ENCODE data around the gene RASAL1. TPM values are rescaled to one million over a fixed set of nuclear protein-coding genes. Genes with fewer than 3 reads are reported as not detected.

RASAL1 gene
- total RNA-seq, 1 experiment from 2014 or later, result 16.0 TPM

DNA sequence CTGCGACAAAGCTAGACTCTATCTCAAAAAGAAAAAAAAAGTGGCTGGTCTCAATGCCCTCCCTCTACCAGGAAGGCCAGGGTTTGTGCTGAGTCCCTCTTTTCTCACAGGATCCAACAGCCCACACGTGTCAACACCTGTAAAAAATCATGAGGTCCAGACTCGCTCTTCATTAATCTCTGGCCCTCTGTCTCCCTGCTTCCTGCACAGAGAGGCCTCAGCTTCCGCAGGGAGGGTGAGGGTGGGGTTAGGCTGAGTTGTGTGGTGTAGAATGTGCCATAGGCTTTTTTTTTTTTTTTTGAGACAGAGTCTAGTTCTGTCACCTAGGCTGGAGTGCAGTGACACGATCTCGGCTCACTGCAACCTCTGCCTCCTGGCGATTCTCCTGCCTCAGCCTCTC lies 20.1 kb upstream of the RASAL1 start:
- CTCF ChIA-PET, result interaction anchor here (1.2 kb wide), 1 partner anchor 19 kb away, joined by 5 read pairs; no protein-coding TSS in a partner anchor

DNA sequence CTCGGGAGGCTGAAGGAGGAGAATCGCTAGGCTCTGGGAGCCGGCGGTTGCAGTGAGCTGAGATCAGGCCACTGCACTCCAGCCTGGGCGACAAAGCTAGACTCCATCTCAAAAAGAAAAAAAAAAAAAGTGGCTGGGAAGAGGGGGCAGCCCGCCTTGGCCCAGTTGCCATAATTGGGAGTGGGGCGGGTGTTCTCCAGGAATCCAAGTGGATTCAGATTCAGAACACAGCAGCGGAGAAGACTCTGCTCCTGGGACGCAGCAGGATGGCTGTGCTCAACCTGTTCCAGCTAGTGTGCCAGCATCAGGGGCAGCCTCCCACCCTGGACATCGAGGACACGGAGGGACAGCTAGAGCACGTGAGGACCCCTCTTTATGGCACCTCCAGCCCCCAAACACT lies 19.5 kb upstream of the RASAL1 start:
- intact Hi-C loops (cut with micrococcal nuclease), result no loop called here
- Histone ChIP-seq H3K27me3 (ENCODE audit: insufficient read depth, low read length) (no peaks in the 10 kb centered on the region), H3K4me3 (replicated peaks in 1 of 2; ENCODE audit: low read depth in 1 of 2, low read length in 2 of 2) (no peak overlapping the region), H3K4me1 (ENCODE audit: control insufficient read depth in 1 of 2, insufficient read depth in 2 of 2, low read length in 2 of 2) (peaks cover 8 to 22% of the 10 kb centered on the region in 2 experiments), H3K9ac (ENCODE audit: low read length) (no peak overlapping the region), H3K4me2 (ENCODE audit: low read length) (no peak overlapping the region), H3K9me3 (ENCODE audit: control insufficient read depth in 1 of 2, insufficient read depth in 1 of 2, low read depth in 1 of 2, low read length in 2 of 2) (no peaks in the 10 kb centered on the region), H3K9me2 (ENCODE audit: insufficient read depth) (no peaks in the 10 kb centered on the region), H2AFZ (ENCODE audit: low read depth, low read length, poor library complexity, severe bottlenecking) (no peak overlapping the region), H3K27ac (ENCODE audit: low read depth, low read length) (no peak overlapping the region), H3K36me3 (ENCODE audit: control insufficient read depth in 1 of 2, insufficient read depth in 2 of 2, low read length in 2 of 2) (peaks cover 10 to 18% of the 10 kb centered on the region in 2 experiments; a peak in 3 of 4 replicates), H4K20me1 (ENCODE audit: insufficient read depth) (no peaks in the 10 kb centered on the region), H3K79me2 (ENCODE audit: insufficient read depth, low read length) (no peaks in the 10 kb centered on the region)
- ChIA-PET POLR2A (no interaction called here), CTCF (no interaction called here), RAD21 (ENCODE audit: low non-redundant PET in 1 of 2, low total read pairs in 2 of 2, uncharacterized antibody in 2 of 2, unreplicated experiment in 2 of 2) (no interaction called here)
- TF ChIP-seq YY1 (IDR thresholded peaks at IDR 0.05; ENCODE audit: extremely low read depth, insufficient replicate concordance, low read depth, low read length) (no peak), JUND (IDR thresholded peaks at IDR 0.05) (no peak), ELF1 (IDR thresholded peaks at IDR 0.05; ENCODE audit: borderline replicate concordance, low read depth) (no peak), ZNF274 (IDR thresholded peaks at IDR 0.05; ENCODE audit: low read depth, low read length) (no peak)
- DNase-seq (ENCODE audit: low read depth, low spot score) (no peak), ATAC-seq (no peak)
- no TSS peak for BruUV-seq (replicated peaks)

More for the DNA sequence above, 20.1 kb upstream of the RASAL1 start:
- Histone ChIP-seq H3K9ac (ENCODE audit: low read length) (no peak overlapping the region), H3K9me2 (ENCODE audit: insufficient read depth) (no peaks in the 10 kb centered on the region), H4K20me1 (ENCODE audit: insufficient read depth) (no peaks in the 10 kb centered on the region), H3K79me2 (ENCODE audit: insufficient read depth, low read length) (no peaks in the 10 kb centered on the region), H3K4me3 (replicated peaks in 1 of 2; ENCODE audit: low read depth in 1 of 2, low read length in 2 of 2) (no peak overlapping the region), H3K27me3 (ENCODE audit: insufficient read depth, low read length) (no peaks in the 10 kb centered on the region), H3K27ac (ENCODE audit: low read depth, low read length) (no peak overlapping the region), H3K36me3 (ENCODE audit: control insufficient read depth in 1 of 2, insufficient read depth in 2 of 2, low read length in 2 of 2) (peaks cover 16 to 24% of the 10 kb centered on the region in 2 experiments; a peak in 3 of 4 replicates), H3K4me1 (ENCODE audit: control insufficient read depth in 1 of 2, insufficient read depth in 2 of 2, low read length in 2 of 2) (peaks cover 5 to 18% of the 10 kb centered on the region in 2 experiments; a peak in 3 of 4 replicates), H2AFZ (ENCODE audit: low read depth, low read length, poor library complexity, severe bottlenecking) (no peak overlapping the region), H3K4me2 (ENCODE audit: low read length) (no peak overlapping the region), H3K9me3 (ENCODE audit: control insufficient read depth in 1 of 2, insufficient read depth in 1 of 2, low read depth in 1 of 2, low read length in 2 of 2) (no peaks in the 10 kb centered on the region)
- DNase-seq (ENCODE audit: low read depth, low spot score), result no peak
- intact Hi-C loops (cut with micrococcal nuclease), result no loop called here
- TF ChIP-seq EZH2 (IDR thresholded peaks at IDR 0.05) (no peak), ZNF274 (IDR thresholded peaks at IDR 0.05; ENCODE audit: low read depth, low read length) (no peak), ZFX (IDR thresholded peaks at IDR 0.05) (no peak), POLR2AphosphoS5 (IDR thresholded peaks at IDR 0.05; ENCODE audit: low read depth, low read length) (no peak), CBX3 (IDR thresholded peaks at IDR 0.05; ENCODE audit: low read depth) (no peak), SP1 (IDR thresholded peaks at IDR 0.05; ENCODE audit: low read depth) (no peak), JUND (IDR thresholded peaks at IDR 0.05) (no peak), YY1 (IDR thresholded peaks at IDR 0.05; ENCODE audit: extremely low read depth, insufficient replicate concordance, low read depth, low read length) (no peak), FOSL1 (IDR thresholded peaks at IDR 0.05; ENCODE audit: low read depth) (no peak)
- TF ChIP-seq, protein P1, sequence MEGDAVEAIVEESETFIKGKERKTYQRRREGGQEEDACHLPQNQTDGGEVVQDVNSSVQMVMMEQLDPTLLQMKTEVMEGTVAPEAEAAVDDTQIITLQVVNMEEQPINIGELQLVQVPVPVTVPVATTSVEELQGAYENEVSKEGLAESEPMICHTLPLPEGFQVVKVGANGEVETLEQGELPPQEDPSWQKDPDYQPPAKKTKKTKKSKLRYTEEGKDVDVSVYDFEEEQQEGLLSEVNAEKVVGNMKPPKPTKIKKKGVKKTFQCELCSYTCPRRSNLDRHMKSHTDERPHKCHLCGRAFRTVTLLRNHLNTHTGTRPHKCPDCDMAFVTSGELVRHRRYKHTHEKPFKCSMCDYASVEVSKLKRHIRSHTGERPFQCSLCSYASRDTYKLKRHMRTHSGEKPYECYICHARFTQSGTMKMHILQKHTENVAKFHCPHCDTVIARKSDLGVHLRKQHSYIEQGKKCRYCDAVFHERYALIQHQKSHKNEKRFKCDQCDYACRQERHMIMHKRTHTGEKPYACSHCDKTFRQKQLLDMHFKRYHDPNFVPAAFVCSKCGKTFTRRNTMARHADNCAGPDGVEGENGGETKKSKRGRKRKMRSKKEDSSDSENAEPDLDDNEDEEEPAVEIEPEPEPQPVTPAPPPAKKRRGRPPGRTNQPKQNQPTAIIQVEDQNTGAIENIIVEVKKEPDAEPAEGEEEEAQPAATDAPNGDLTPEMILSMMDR (IDR thresholded peaks at IDR 0.05 in 2 of 3, conservative IDR thresholded peaks at IDR 0.05 in 1 of 3; ENCODE audit: borderline replicate concordance in 1 of 3, insufficient read depth in 1 of 3, low read depth in 2 of 3, low read length in 2 of 3), result no peak
- no TSS peak for BruUV-seq (replicated peaks)
- RAD21 ChIA-PET (ENCODE audit: low non-redundant PET in 1 of 2, low total read pairs in 2 of 2, uncharacterized antibody in 2 of 2, unreplicated experiment in 2 of 2), result no interaction called here
- POLR2A ChIA-PET, result no interaction called here
- ATAC-seq, result no peak
